IMR-90 (cell line): ENCODE results near the gene CAST. TPM values are rescaled to one million over a fixed set of nuclear protein-coding genes. Genes with fewer than 3 reads are reported as not detected.

Source experiments
- ATAC-seq: fragments of 200-7000 bp; cut with Tn5 transposase; 2 replicates; pipeline ENCODE4 v1.9.1; 2020; ENCODE audit warnings: low read depth, mild to moderate bottlenecking, moderate library complexity
- BruUV-seq: library from RNA; stranded (reverse); fragments of 400-500 nt; replicated peaks from 2 replicates; lab custom pipeline; 2021; lab: Mats Ljungman, UMichigan
- CTCF ChIA-PET: fragments of 300-600 bp; formaldehyde crosslinking; extraction: SDS; loops from one replicate; lab custom pipeline; 2021; ENCODE audit warnings: antibody characterized with exemption; lab: Yijun Ruan, JAX
- POLR2A ChIA-PET: fragments of 300-600 bp; sonication (Branson Sonifier 250); formaldehyde crosslinking; loops from one replicate; lab custom pipeline; 2022; ENCODE audit warnings: antibody characterized with exemption; ENCODE audit not compliant: unreplicated experiment; lab: Charles Lee
- DNase-seq: peaks from one replicate; pipeline ENCODE4 v3.0.0; 2013
- H2AFZ ChIP-seq: replicated peaks from 2 replicates; pipeline ENCODE3; 2013; ENCODE audit warnings: low read length, mild to moderate bottlenecking; ENCODE audit not compliant: poor library complexity
- H2AK5ac ChIP-seq: 2 replicates; pipeline ENCODE4 v1.6.1; 2013; ENCODE audit warnings: low read depth, low read length, inconsistent platforms
- H2AK9ac ChIP-seq: replicated peaks from 2 replicates; pipeline ENCODE3; 2013; ENCODE audit warnings: mild to moderate bottlenecking, low read depth, low read length, moderate library complexity; ENCODE audit not compliant: poor library complexity
- H2BK120ac ChIP-seq: 2 replicates; pipeline ENCODE4 v1.6.1; 2013; ENCODE audit warnings: low read depth, low read length, inconsistent platforms
- H2BK15ac ChIP-seq: 3 replicates; pipeline ENCODE4 v1.6.1; 2013; ENCODE audit warnings: low read depth, low read length, inconsistent platforms
- H2BK20ac ChIP-seq: 2 replicates; pipeline ENCODE4 v1.6.1; 2013; ENCODE audit warnings: low read depth, mild to moderate bottlenecking, inconsistent platforms, low read length, moderate library complexity
- H2BK5ac ChIP-seq: 2 replicates; pipeline ENCODE4 v1.6.1; 2013; ENCODE audit warnings: mild to moderate bottlenecking, low read depth, low read length, inconsistent platforms; ENCODE audit not compliant: poor library complexity, severe bottlenecking
- H3K14ac ChIP-seq: replicated peaks from 2 replicates; pipeline ENCODE4 v1.6.1; 2013; ENCODE audit warnings: low read depth, low read length, inconsistent platforms
- H3K18ac ChIP-seq: 2 replicates; pipeline ENCODE4 v1.6.1; 2013; ENCODE audit warnings: low read depth, low read length, control low read depth
- H3K23ac ChIP-seq: 2 replicates; pipeline ENCODE4 v1.6.1; 2013; ENCODE audit warnings: low read depth, low read length, inconsistent platforms
- H3K27ac ChIP-seq: 2 replicates; pipeline ENCODE4 v1.5.1; 2013; ENCODE audit warnings: mild to moderate bottlenecking, control low read depth, low read length; ENCODE audit not compliant: insufficient read depth
- H3K27me3 ChIP-seq: 2 replicates; pipeline ENCODE4 v1.6.1; 2013; ENCODE audit warnings: low read length; ENCODE audit not compliant: control insufficient read depth, insufficient read depth
- H3K36me3 ChIP-seq: 2 replicates; pipeline ENCODE4 v1.6.1; 2013; ENCODE audit warnings: low read length, mixed read lengths; ENCODE audit not compliant: control insufficient read depth, insufficient read depth
- H3K4ac ChIP-seq: 2 replicates; pipeline ENCODE4 v1.6.1; 2013; ENCODE audit warnings: low read depth, low read length, inconsistent platforms
- H3K4me1 ChIP-seq: 2 replicates; pipeline ENCODE4 v1.6.1; 2013; ENCODE audit warnings: low read length, mixed read lengths; ENCODE audit not compliant: control insufficient read depth, insufficient read depth
- H3K4me2 ChIP-seq: 2 replicates; pipeline ENCODE4 v1.6.1; 2013; ENCODE audit warnings: low read depth, mild to moderate bottlenecking, control low read depth, low read length, moderate library complexity
- H3K4me3 ChIP-seq: 2 replicates; pipeline ENCODE4 v1.5.1; 2013; ENCODE audit warnings: low read depth, mild to moderate bottlenecking, control low read depth, low read length, moderate library complexity; ENCODE audit not compliant: insufficient read depth
- H3K56ac ChIP-seq: 2 replicates; pipeline ENCODE4 v1.6.1; 2013; ENCODE audit warnings: low read length, inconsistent platforms; ENCODE audit not compliant: insufficient read depth; ENCODE audit errors: extremely low read depth
- H3K79me1 ChIP-seq, 2 experiments: 2 replicates each; pipeline ENCODE4 v1.6.1; 2013; ENCODE audit warnings: low read length in 2 of 2, inconsistent platforms in 1 of 2, low read depth in 1 of 2
- H3K9ac ChIP-seq: 2 replicates; pipeline ENCODE4 v1.6.1; 2013; ENCODE audit warnings: low read depth, low read length, control low read depth
- H3K9me1 ChIP-seq: 2 replicates; pipeline ENCODE4 v1.6.1; 2013; ENCODE audit warnings: low read length, inconsistent platforms; ENCODE audit not compliant: insufficient read depth
- H3K9me3 ChIP-seq: 2 replicates; pipeline ENCODE4 v1.6.1; 2013; ENCODE audit warnings: low read length; ENCODE audit not compliant: control insufficient read depth, insufficient read depth
- H4K20me1 ChIP-seq: 2 replicates; pipeline ENCODE4 v1.6.1; 2013; ENCODE audit warnings: low read length, inconsistent platforms; ENCODE audit not compliant: insufficient read depth
- H4K5ac ChIP-seq: 2 replicates; pipeline ENCODE4 v1.6.1; 2013; ENCODE audit warnings: mild to moderate bottlenecking, low read depth, low read length, control low read depth
- H4K8ac ChIP-seq, 2 experiments: 2 replicates each; pipeline ENCODE4 v1.6.1; 2013; ENCODE audit warnings: low read depth in 2 of 2, low read length in 2 of 2, control low read depth in 1 of 2, inconsistent platforms in 1 of 2
- H4K91ac ChIP-seq: 2 replicates; pipeline ENCODE4 v1.6.1; 2013; ENCODE audit warnings: low read depth, low read length, inconsistent platforms; ENCODE audit not compliant: insufficient read depth
- CEBPB ChIP-seq: IDR thresholded peaks from 2 replicates; pipeline ENCODE4 v1.6.1; 2012; ENCODE audit warnings: low read depth, low read length, improper control_type of control experiment
- CHD1 ChIP-seq: IDR thresholded peaks from 2 replicates; pipeline ENCODE4 v1.6.1; 2012; ENCODE audit warnings: low read depth, low read length, improper control_type of control experiment
- FOS ChIP-seq: fragments of 150-350 bp; IDR thresholded peaks from 2 replicates; pipeline ENCODE4 v1.6.1; 2016; ENCODE audit warnings: low read depth, low read length
- MAZ ChIP-seq: IDR thresholded peaks from 2 replicates; pipeline ENCODE4 v1.6.1; 2012; ENCODE audit warnings: low read depth, mild to moderate bottlenecking, low read length, improper control_type of control experiment, moderate library complexity, borderline replicate concordance
- MXI1 ChIP-seq: IDR thresholded peaks from 2 replicates; pipeline ENCODE4 v1.6.1; 2012; ENCODE audit warnings: low read depth, mild to moderate bottlenecking, low read length, moderate library complexity, borderline replicate concordance
- RCOR1 ChIP-seq: IDR thresholded peaks from 2 replicates; pipeline ENCODE4 v1.6.1; 2012; ENCODE audit warnings: mild to moderate bottlenecking, low read length, improper control_type of control experiment; ENCODE audit not compliant: insufficient replicate concordance
- RFX5 ChIP-seq: IDR thresholded peaks from 2 replicates; pipeline ENCODE4 v1.8.0; 2012; ENCODE audit warnings: low read depth, mild to moderate bottlenecking, low read length, moderate library complexity
- SMC3 ChIP-seq: fragments of 150-350 bp; IDR thresholded peaks from 2 replicates; pipeline ENCODE4 v1.6.1; 2016; ENCODE audit warnings: low read depth, mild to moderate bottlenecking, antibody characterized with exemption, low read length, moderate library complexity
- USF2 ChIP-seq: fragments of 150-350 bp; IDR thresholded peaks from 2 replicates; pipeline ENCODE4 v1.6.1; 2017; ENCODE audit warnings: mild to moderate bottlenecking, antibody characterized with exemption, low read length, low read depth
- WGBS, 2 experiments: methylation state at CpG; one replicate each; pipeline versions ENCODE4 v1.1.5 to v1.1.7; 2013; ENCODE audit warnings: missing lambda C conversion rate in 2 of 2; ENCODE audit not compliant: insufficient read length in 1 of 2; ENCODE audit errors: extremely low coverage in 2 of 2; 5-methylcytosine and 5-hydroxymethylcytosine counted together
- dilution Hi-C: fragments of 300-500 bp; cut with HindIII; formaldehyde crosslinking; loops from one replicate; pipeline ENCODE4 v1.14.3; 2018; ENCODE audit warnings: low sequenced_read_pairs; ENCODE audit not compliant: unreplicated experiment
- in situ Hi-C: fragments of 300-500 bp; cut with MboI; formaldehyde crosslinking; loops from 3 replicates; pipeline ENCODE4 v1.14.3; 2019; ENCODE audit warnings: low sequenced_read_pairs, inconsistent platforms, mixed read lengths
- intact Hi-C: fragments of 100-400 bp; cut with micrococcal nuclease; formaldehyde crosslinking; loops from 2 replicates; pipeline ENCODE4 v1.10.0; 2022
- polyA plus RNA-seq, 3 experiments: library from polyadenylated mRNA; depleted of rRNA; stranded (reverse); fragments of >200 nt; gene quantifications; 2 replicates each; pipeline ENCODE4 v1.2.3, GENCODE V29; 2012; ENCODE audit warnings: low replicate concordance in 1 of 3
- total RNA-seq: library from RNA; depleted of rRNA; stranded (reverse); fragments of >200 nt; gene quantifications from 2 replicates; pipeline ENCODE4 v1.2.3, GENCODE V29; 2012
- TF ChIP-seq, protein P1 (sequence below): fragments of 150-350 bp; IDR thresholded peaks from 2 replicates; pipeline ENCODE4 v1.6.1; 2016; ENCODE audit warnings: low read depth, mild to moderate bottlenecking, low read length, moderate library complexity, borderline replicate concordance
- TF ChIP-seq, protein P2 (sequence below): conservative IDR thresholded peaks from 2 replicates; pipeline ENCODE4 v1.5.1; 2012; ENCODE audit warnings: mild to moderate bottlenecking, low read depth, low read length, improper control_type of control experiment

Gene CAST
- total and polyA plus RNA-seq, 2 of the 4 experiments (the other 2 are of a cell fraction), result 91.3 to 128 TPM

DNA sequence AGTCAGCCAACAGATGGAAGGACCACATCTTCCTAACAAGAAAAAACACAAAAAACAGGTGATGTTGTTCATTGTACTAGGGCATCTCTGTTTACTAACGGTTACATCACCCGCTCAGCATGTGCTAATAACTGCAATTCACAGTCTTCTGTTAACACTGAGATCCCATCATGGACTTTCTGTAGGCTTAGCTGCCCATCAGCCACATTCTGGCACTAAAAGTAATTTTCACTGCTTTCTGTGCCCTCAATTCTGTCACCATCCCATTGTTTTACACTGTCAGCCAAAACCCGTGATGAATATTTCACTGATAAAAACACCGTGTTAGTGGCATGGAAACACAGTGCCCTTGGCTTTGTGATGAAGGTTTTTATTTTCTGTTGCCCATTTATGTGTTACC is 64.6 kb downstream of the CAST start:
- peaks cover 9% of the 10 kb centered on the region; the same call in 1 of the 2 replicates for H3K9me1 ChIP-seq
- no peak overlapping the region for H2BK120ac ChIP-seq
- H3K27ac ChIP-seq, result no peak overlapping the region
- dilution Hi-C loops (no loop called here), in situ Hi-C loops (no loop called here), intact Hi-C loops (no loop called here)
- no peak for DNase-seq
- H2BK15ac ChIP-seq, result no peak overlapping the region
- no TSS peak for BruUV-seq
- no peak overlapping the region for H2AK5ac ChIP-seq
- no peak overlapping the region for H2BK20ac ChIP-seq
- H2BK5ac ChIP-seq, result no peak overlapping the region
- POLR2A ChIA-PET, result no interaction called here
- no peaks in the 10 kb centered on the region for H3K9me3 ChIP-seq
- H3K14ac ChIP-seq, result no peak overlapping the region
- no peaks in the 10 kb centered on the region for H3K27me3 ChIP-seq
- no peak overlapping the region for H3K9ac ChIP-seq
- no peak for ATAC-seq
- TF ChIP-seq FOS, result no peak
- no peak for TF ChIP-seq MXI1
- no peak for TF ChIP-seq USF2
- TF ChIP-seq, protein P1, sequence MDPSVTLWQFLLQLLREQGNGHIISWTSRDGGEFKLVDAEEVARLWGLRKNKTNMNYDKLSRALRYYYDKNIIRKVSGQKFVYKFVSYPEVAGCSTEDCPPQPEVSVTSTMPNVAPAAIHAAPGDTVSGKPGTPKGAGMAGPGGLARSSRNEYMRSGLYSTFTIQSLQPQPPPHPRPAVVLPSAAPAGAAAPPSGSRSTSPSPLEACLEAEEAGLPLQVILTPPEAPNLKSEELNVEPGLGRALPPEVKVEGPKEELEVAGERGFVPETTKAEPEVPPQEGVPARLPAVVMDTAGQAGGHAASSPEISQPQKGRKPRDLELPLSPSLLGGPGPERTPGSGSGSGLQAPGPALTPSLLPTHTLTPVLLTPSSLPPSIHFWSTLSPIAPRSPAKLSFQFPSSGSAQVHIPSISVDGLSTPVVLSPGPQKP, result no peak
- no peak for TF ChIP-seq CHD1
- TF ChIP-seq SMC3, result no peak
- TF ChIP-seq MAZ, result no peak
- TF ChIP-seq RFX5, result no peak
- TF ChIP-seq CEBPB, result no peak
- TF ChIP-seq, protein P2, sequence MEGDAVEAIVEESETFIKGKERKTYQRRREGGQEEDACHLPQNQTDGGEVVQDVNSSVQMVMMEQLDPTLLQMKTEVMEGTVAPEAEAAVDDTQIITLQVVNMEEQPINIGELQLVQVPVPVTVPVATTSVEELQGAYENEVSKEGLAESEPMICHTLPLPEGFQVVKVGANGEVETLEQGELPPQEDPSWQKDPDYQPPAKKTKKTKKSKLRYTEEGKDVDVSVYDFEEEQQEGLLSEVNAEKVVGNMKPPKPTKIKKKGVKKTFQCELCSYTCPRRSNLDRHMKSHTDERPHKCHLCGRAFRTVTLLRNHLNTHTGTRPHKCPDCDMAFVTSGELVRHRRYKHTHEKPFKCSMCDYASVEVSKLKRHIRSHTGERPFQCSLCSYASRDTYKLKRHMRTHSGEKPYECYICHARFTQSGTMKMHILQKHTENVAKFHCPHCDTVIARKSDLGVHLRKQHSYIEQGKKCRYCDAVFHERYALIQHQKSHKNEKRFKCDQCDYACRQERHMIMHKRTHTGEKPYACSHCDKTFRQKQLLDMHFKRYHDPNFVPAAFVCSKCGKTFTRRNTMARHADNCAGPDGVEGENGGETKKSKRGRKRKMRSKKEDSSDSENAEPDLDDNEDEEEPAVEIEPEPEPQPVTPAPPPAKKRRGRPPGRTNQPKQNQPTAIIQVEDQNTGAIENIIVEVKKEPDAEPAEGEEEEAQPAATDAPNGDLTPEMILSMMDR, result no peak
- no peak for TF ChIP-seq RCOR1
- no peak overlapping the region for H3K18ac ChIP-seq
- H4K20me1 ChIP-seq, result peaks cover 7% of the 10 kb centered on the region; the same call in 1 of the 2 replicates
- WGBS, 2 experiments, result 100% methylated on average over 2 of the region's 4 CpGs; no CpG with 5 or more reads in 1 of the 2 experiments
- H3K4me2 ChIP-seq, result no peak overlapping the region
- no peak overlapping the region for H4K8ac ChIP-seq
- H3K36me3 ChIP-seq, result peaks cover 17% of the 10 kb centered on the region
- no peak overlapping the region for H3K4ac ChIP-seq
- peaks cover 25 to 43% of the 10 kb centered on the region in 2 experiments for H3K79me1 ChIP-seq
- H3K4me3 ChIP-seq, result no peak overlapping the region
- no peak overlapping the region for H2AFZ ChIP-seq
- H3K4me1 ChIP-seq, result peaks cover 2% of the 10 kb centered on the region
- H2AK9ac ChIP-seq, result no peak overlapping the region
- no peak overlapping the region for H4K5ac ChIP-seq
- H3K23ac ChIP-seq, result peak overlapping the region; percentile 29; the same call in 1 of the 2 replicates
- H4K91ac ChIP-seq, result no peak overlapping the region
- CTCF ChIA-PET, result no interaction called here
- H3K56ac ChIP-seq, result no peak overlapping the region
